Anterior cingulate cortex (tissue), 58 donors: ENCODE results near the gene KAZALD1.

Experiments used
- DNase-seq, 58 donors: peaks; one replicate each; lab custom pipeline; 2025; lab: John Stamatoyannopoulos, UW

KAZALD1 gene

GRCh38 chr10:101064415-101065030 is 2.7 kb downstream of the KAZALD1 start:
- peak in 1 of 58 donors; percentile 4 for DNase-seq

- DNase-seq, result no peak
These were observed 3.8 kb downstream of the KAZALD1 start for GRCh38 chr10:101065481-101066145.

GRCh38 chr10:101066146-101066895 is 4.5 kb downstream of the KAZALD1 start:
- peak in 24 of 58 donors; percentile 3 to 46 (median 18) for DNase-seq

- peak in 1 of 58 donors; percentile 15 for DNase-seq
These were observed 5.1 kb downstream of the KAZALD1 start for GRCh38 chr10:101066896-101067355.

GRCh38 chr10:101067356-101068083 is 5.7 kb downstream of the KAZALD1 start:
- DNase-seq, result peak in 53 of 58 donors; percentile 3 to 70 (median 38)

- DNase-seq, result no peak
These were observed 7.7 kb downstream of the KAZALD1 start for GRCh38 chr10:101069441-101069840.

- DNase-seq, result no peak
These were observed 8.3 kb downstream of the KAZALD1 start for GRCh38 chr10:101070098-101070497.

- peak in 2 of 58 donors; percentile 9 to 28 for DNase-seq
These were observed 9.6 kb downstream of the KAZALD1 start for GRCh38 chr10:101071267-101071884.

- DNase-seq, result no peak
These were observed 10.2 kb downstream of the KAZALD1 start for GRCh38 chr10:101071885-101072433.

GRCh38 chr10:101072923-101073322 is 11.1 kb downstream of the KAZALD1 start:
- DNase-seq, result no peak

- DNase-seq, result no peak
These were observed 11.8 kb downstream of the KAZALD1 start for GRCh38 chr10:101073631-101074030.

- DNase-seq, result peak in 1 of 58 donors; percentile 12
These were observed 14.0 kb downstream of the KAZALD1 start for GRCh38 chr10:101075775-101076174.

- DNase-seq, result no peak
These were observed 14.8 kb downstream of the KAZALD1 start for GRCh38 chr10:101076630-101077029.

GRCh38 chr10:101079874-101080273 is 18.1 kb downstream of the KAZALD1 start:
- no peak for DNase-seq

GRCh38 chr10:101080933-101081931 is 19.4 kb downstream of the KAZALD1 start:
- DNase-seq, result no peak

GRCh38 chr10:101085846-101086245 is 24.1 kb downstream of the KAZALD1 start:
- no peak for DNase-seq

GRCh38 chr10:101087376-101087775 is 25.6 kb downstream of the KAZALD1 start:
- DNase-seq, result no peak

GRCh38 chr10:101087965-101088364 is 26.2 kb downstream of the KAZALD1 start:
- no peak for DNase-seq
